Endothelial cell of umbilical vein (primary cell): Measurements from ENCODE around the gene FHIT. TPM values are rescaled to one million over a fixed set of nuclear protein-coding genes. Genes with fewer than 3 reads are reported as not detected.

ENCODE experiments used
- BruUV-seq: library from RNA; stranded (reverse); fragments of 400-500 nt; replicated peaks from 2 replicates; lab custom pipeline; 2021; lab: Mats Ljungman, UMichigan
- CTCF ChIA-PET: fragments of 300-600, 350-600 bp; sonication (Branson Sonifier 250); formaldehyde crosslinking; loops from one replicate; lab custom pipeline; 2021; ENCODE audit warnings: antibody characterized with exemption, inconsistent platforms; lab: Charles Lee
- POLR2A ChIA-PET: fragments of 300-600, 350-600 bp; sonication (Branson Sonifier 250); formaldehyde crosslinking; loops from one replicate; lab custom pipeline; 2021; ENCODE audit warnings: antibody characterized with exemption, inconsistent platforms; lab: Charles Lee
- DNase-seq: peaks from one replicate; pipeline ENCODE4 v3.0.0-alpha.2; 2011; ENCODE audit warnings: low read depth, low spot score
- FAIRE-seq: peaks from 2 replicates; lab custom pipeline; 2011; peaks lifted over from hg19 to GRCh38; lab: Jason Lieb, UNC
- H2AFZ ChIP-seq: 2 replicates; pipeline ENCODE4 v1.6.0; 2012; ENCODE audit warnings: low read depth, low read length, control low read depth, inconsistent platforms
- H3K27ac ChIP-seq: 2 replicates; pipeline ENCODE4 v1.5.1; 2011; ENCODE audit warnings: low read depth, mild to moderate bottlenecking, control low read depth, low read length, moderate library complexity; ENCODE audit not compliant: insufficient read depth
- H3K27me3 ChIP-seq, 2 experiments: 2 replicates each; pipeline versions ENCODE4 v1.6.0 to v1.6.1; 2011; ENCODE audit warnings: low read length in 2 of 2, mixed read lengths in 1 of 2; ENCODE audit not compliant: control insufficient read depth in 2 of 2, insufficient read depth in 2 of 2
- H3K36me3 ChIP-seq, 2 experiments: 2 replicates in 1 of 2; 3 replicates in 1 of 2; pipeline ENCODE4 v1.5.1; 2011; ENCODE audit warnings: low read length in 2 of 2, mild to moderate bottlenecking in 1 of 2, moderate library complexity in 1 of 2; ENCODE audit not compliant: control insufficient read depth in 2 of 2, insufficient read depth in 2 of 2; ENCODE audit errors: extremely low read depth in 1 of 2
- H3K4me1 ChIP-seq: 3 replicates; pipeline ENCODE4 v1.5.1; 2011; ENCODE audit warnings: mild to moderate bottlenecking, low read length; ENCODE audit not compliant: control insufficient read depth, insufficient read depth; ENCODE audit errors: extremely low read depth
- H3K4me2 ChIP-seq: 2 replicates; pipeline ENCODE4 v1.6.1; 2011; ENCODE audit warnings: low read length, control low read depth, mixed read lengths; ENCODE audit not compliant: insufficient read depth
- H3K4me3 ChIP-seq, 3 experiments: fragments of 200-600 bp in 1 of 3; sonication (generic), shearing (Covaris generic) in 1 of 3; replicated peaks in 1 of 3; 2 replicates each; pipeline ENCODE4 v1.5.1; 2011 to 2016; ENCODE audit warnings: control low read depth in 3 of 3, low read length in 3 of 3, mild to moderate bottlenecking in 2 of 3, inconsistent platforms in 1 of 3, low read depth in 1 of 3, moderate library complexity in 1 of 3; ENCODE audit not compliant: insufficient read depth in 1 of 3
- H3K79me2 ChIP-seq: 2 replicates; pipeline ENCODE4 v1.6.0; 2012; ENCODE audit warnings: low read length, inconsistent platforms; ENCODE audit not compliant: control insufficient read depth, insufficient read depth
- H3K9ac ChIP-seq: replicated peaks from 2 replicates; pipeline ENCODE3; 2011; ENCODE audit warnings: low read length, control low read depth; ENCODE audit not compliant: insufficient read depth; ENCODE audit errors: extremely low read depth
- H3K9me1 ChIP-seq: replicated peaks from 3 replicates; pipeline ENCODE4 v1.6.0; 2011; ENCODE audit warnings: mild to moderate bottlenecking, low read length; ENCODE audit not compliant: control insufficient read depth, insufficient read depth; ENCODE audit errors: extremely low read depth
- H3K9me3 ChIP-seq: replicated peaks from 2 replicates; pipeline ENCODE4 v1.5.1; 2012; ENCODE audit warnings: low read length, inconsistent platforms; ENCODE audit not compliant: control insufficient read depth, insufficient read depth
- H4K20me1 ChIP-seq: replicated peaks from 2 replicates; pipeline ENCODE3; 2011; ENCODE audit warnings: mild to moderate bottlenecking, low read length; ENCODE audit not compliant: control insufficient read depth, insufficient read depth; ENCODE audit errors: extremely low read depth
- EZH2 ChIP-seq: IDR thresholded peaks from 2 replicates; pipeline ENCODE4 v1.6.1; 2012; ENCODE audit warnings: borderline replicate concordance, low read depth, mild to moderate bottlenecking, moderate library complexity, low read length, inconsistent platforms; ENCODE audit not compliant: severe bottlenecking
- FOS ChIP-seq: IDR thresholded peaks from 2 replicates; pipeline ENCODE4 v1.6.1; 2011; ENCODE audit warnings: mild to moderate bottlenecking, low read length, moderate library complexity, borderline replicate concordance; ENCODE audit not compliant: insufficient read depth
- GATA2 ChIP-seq: IDR thresholded peaks from 2 replicates; pipeline ENCODE4 v1.7.0; 2011; ENCODE audit warnings: low read depth, mild to moderate bottlenecking, moderate library complexity, mixed read lengths, low read length; ENCODE audit not compliant: insufficient read length, insufficient read depth
- JUN ChIP-seq: IDR thresholded peaks from 2 replicates; pipeline ENCODE4 v1.6.1; 2011; ENCODE audit warnings: borderline replicate concordance, low read depth; ENCODE audit not compliant: insufficient read length, insufficient read depth
- MAX ChIP-seq: IDR thresholded peaks from 2 replicates; pipeline ENCODE4 v1.6.1; 2011; ENCODE audit not compliant: insufficient read depth, insufficient read length
- MYC ChIP-seq: IDR thresholded peaks from one replicate; pipeline ENCODE4 v1.6.1; 2011; ENCODE audit warnings: mild to moderate bottlenecking, low read depth, low read length
- POLR2A ChIP-seq: IDR thresholded peaks from 2 replicates; pipeline ENCODE4 v1.6.1; 2012; ENCODE audit warnings: low read depth, mild to moderate bottlenecking, control low read depth, low read length
- POLR2AphosphoS5 ChIP-seq: IDR thresholded peaks from 2 replicates; pipeline ENCODE4 v1.6.1; 2012; ENCODE audit warnings: low read depth, mild to moderate bottlenecking, control low read depth, low read length, moderate library complexity; ENCODE audit not compliant: insufficient read depth
- dilution Hi-C: fragments of 300-500 bp; cut with MboI; formaldehyde crosslinking; loops from one replicate; pipeline ENCODE4 v1.15.0; 2019; ENCODE audit warnings: low sequenced_read_pairs; ENCODE audit not compliant: extremely low pct_ligation_motif_present
- intact Hi-C: fragments of 100-400 bp; cut with micrococcal nuclease; formaldehyde crosslinking; loops from one replicate; pipeline ENCODE4 v1.10.0; 2022
- polyA plus RNA-seq, 4 experiments: library from polyadenylated mRNA; depleted of rRNA in 3 of 4; stranded (reverse) in 3 of 4; unstranded in 1 of 4; fragments of >200 nt; gene quantifications; 2 replicates each; pipeline versions ENCODE4 v1.2.1 to v1.2.3, GENCODE V29; 2011 to 2012; ENCODE audit warnings: missing spikeins in 1 of 4
- total RNA-seq: library from RNA; stranded (reverse); gene quantifications from 2 replicates; pipeline ENCODE4 v1.2.3, GENCODE V29; 2021
- TF ChIP-seq, protein P1 (sequence below), 2 donors: IDR thresholded peaks; 1 replicate in 1 of 2; 2 replicates in 1 of 2; pipeline ENCODE4 v1.5.1; 2011; ENCODE audit warnings: low read length in 2 of 2, mild to moderate bottlenecking in 2 of 2, moderate library complexity in 2 of 2, control low read depth in 1 of 2, inconsistent platforms in 1 of 2, low read depth in 1 of 2; ENCODE audit not compliant: insufficient read depth in 1 of 2; ENCODE audit errors: extremely low read depth in 1 of 2

Gene FHIT
- total and polyA plus RNA-seq, 2 donors (not counting 3 experiments of a cell fraction or from before 2014, with no cell fraction given) = 0.47 to 2.2 TPM

DNA sequence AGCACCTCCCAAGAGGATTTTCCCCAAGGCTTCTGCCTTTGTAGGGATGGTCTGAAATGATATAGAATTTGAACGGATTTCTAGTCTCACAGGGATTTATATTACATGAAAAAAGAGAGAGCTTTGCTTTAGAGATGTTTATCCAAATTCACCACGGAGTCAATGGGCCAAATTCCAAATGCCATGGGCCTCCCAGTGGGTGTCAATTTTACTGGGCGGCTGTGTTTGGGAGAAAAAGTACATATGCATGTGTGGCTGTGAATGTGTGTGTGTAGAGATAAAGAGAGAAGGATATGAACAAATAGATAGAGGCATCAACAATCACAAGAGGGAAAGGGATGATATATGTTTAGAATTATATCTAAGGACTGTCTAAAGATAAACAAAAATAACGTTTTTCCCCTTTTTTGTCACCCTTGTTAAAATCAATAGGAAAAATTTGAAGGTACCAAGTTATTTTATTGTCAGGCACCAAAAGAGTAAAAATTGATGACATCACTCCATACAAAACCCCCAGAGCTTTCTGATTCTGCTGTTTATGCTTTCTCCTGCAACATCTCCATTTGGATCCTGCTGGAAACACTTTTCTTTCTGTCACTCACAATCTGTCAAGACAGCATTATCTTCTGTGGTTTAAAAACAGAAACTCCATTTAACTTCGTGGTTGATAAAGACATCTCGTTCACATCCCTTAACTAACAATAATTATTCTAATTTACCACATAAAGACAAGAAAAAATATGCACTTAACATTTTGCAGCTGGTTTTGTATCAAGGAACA is 160.7 kb downstream of the FHIT start:
- BruUV-seq = no TSS peak
- dilution Hi-C loops = no loop called here
- Histone ChIP-seq H3K4me3 (no peak overlapping the region), H3K27me3 (no peaks in the 10 kb centered on the region), H2AFZ (no peak overlapping the region), H3K36me3 (no peaks in the 10 kb centered on the region), H4K20me1 (no peaks in the 10 kb centered on the region), H3K9me1 (no peaks in the 10 kb centered on the region), H3K27ac (no peak overlapping the region), H3K4me2 (no peak overlapping the region), H3K9ac (no peak overlapping the region), H3K79me2 (no peaks in the 10 kb centered on the region), H3K4me1 (no peaks in the 10 kb centered on the region), H3K9me3 (no peaks in the 10 kb centered on the region)
- DNase-seq (no peak), FAIRE-seq (no peak)
- intact Hi-C loops = no loop called here
- CTCF ChIA-PET = no interaction called here
- TF ChIP-seq POLR2A (no peak), GATA2 (no peak), EZH2 (no peak), FOS (no peak), POLR2AphosphoS5 (no peak), MYC (no peak), JUN (no peak), MAX (no peak)
- TF ChIP-seq, protein P1, sequence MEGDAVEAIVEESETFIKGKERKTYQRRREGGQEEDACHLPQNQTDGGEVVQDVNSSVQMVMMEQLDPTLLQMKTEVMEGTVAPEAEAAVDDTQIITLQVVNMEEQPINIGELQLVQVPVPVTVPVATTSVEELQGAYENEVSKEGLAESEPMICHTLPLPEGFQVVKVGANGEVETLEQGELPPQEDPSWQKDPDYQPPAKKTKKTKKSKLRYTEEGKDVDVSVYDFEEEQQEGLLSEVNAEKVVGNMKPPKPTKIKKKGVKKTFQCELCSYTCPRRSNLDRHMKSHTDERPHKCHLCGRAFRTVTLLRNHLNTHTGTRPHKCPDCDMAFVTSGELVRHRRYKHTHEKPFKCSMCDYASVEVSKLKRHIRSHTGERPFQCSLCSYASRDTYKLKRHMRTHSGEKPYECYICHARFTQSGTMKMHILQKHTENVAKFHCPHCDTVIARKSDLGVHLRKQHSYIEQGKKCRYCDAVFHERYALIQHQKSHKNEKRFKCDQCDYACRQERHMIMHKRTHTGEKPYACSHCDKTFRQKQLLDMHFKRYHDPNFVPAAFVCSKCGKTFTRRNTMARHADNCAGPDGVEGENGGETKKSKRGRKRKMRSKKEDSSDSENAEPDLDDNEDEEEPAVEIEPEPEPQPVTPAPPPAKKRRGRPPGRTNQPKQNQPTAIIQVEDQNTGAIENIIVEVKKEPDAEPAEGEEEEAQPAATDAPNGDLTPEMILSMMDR (IDR thresholded peaks at IDR 0.05; ENCODE audit: extremely low read depth in 1 of 2, insufficient read depth in 1 of 2, low read depth in 1 of 2, low read length in 2 of 2) = no peak
- POLR2A ChIA-PET = no interaction called here
